GM19328 (cell line): ENCODE measurements around the gene ZNF263.
"Not testable (repeated sequence)": the region's sequence is repeated elsewhere in the genome, so short reads cannot be mapped to it uniquely, and the experiment has no call there.

ENCODE experiments used
- ATAC-seq: cut with Tn5 transposase; IDR thresholded peaks from one replicate; pipeline ENCODE4 v1.9.1; 2021; ENCODE audit warnings: mild to moderate bottlenecking, moderate library complexity; ENCODE audit not compliant: unreplicated experiment

Gene ZNF263

DNA sequence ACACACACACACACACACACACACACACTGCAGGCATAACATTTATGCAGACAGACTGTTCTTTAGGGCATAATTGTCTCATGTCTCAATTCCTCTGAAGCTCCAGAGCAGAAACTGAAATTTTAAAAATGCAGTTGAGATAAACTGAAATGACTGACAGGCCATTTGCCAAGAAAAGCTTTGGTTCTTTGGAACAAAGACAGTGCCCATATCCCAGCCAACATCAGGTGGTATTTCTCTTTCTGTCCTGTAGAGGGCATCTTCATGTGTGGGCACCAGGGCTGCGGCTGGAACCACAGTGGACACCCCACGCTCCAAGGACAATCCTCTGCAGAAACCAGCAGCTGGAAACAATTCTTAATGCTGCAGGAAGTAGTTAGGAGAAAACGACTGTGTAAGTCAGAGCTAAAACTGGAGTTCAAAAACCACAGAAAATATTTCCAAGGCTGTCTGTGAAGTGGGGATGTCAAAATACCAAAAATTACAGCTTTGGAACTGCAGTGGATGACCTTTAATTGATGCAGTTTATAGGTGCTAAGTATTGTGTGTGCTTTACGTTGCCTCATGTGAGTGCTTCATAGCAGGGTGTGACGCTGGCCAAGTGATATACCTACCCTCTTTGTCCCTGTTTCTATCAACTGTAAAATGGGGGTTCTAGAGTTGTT is 16.3 kb upstream of the ZNF263 start:
- no peak for ATAC-seq

DNA sequence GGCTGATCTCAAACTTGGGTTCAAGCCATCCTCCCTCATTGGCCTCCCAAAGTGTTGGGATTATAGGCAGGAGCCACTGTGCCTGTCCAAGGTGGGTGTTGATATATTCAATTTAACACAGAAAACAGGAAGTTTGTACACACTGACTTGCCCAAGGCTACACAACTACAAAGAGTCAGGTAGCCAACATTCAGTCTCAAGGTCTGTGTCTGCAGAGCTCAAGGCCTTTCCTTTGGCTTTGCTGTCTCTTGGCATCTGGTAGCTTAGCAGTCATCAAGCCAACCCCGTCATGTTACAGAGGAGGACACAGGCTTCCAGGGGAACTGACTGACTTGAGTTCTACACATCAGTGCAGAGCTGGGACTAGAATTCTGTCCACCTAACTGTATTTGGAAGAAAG is 15.0 kb upstream of the ZNF263 start:
- ATAC-seq: no peak

DNA sequence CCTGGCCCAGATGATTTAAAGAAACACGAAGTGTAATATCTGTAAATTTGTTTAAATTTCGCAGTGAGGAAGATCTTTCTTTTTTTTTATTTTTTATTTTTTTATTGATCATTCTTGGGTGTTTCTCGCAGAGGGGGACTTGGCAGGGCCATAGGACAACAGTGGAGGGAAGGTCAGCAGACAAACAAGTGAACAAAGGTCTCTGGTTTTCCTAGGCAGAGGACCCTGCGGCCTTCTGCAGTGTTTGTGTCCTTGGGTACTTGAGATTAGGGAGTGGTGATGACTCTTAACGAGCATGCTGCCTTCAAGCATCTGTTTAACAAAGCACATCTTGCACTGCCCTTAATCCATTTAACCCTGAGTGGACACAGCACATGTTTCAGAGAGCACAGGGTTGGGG is 12.6 kb upstream of the ZNF263 start:
- ATAC-seq: not testable (repeated sequence)

DNA sequence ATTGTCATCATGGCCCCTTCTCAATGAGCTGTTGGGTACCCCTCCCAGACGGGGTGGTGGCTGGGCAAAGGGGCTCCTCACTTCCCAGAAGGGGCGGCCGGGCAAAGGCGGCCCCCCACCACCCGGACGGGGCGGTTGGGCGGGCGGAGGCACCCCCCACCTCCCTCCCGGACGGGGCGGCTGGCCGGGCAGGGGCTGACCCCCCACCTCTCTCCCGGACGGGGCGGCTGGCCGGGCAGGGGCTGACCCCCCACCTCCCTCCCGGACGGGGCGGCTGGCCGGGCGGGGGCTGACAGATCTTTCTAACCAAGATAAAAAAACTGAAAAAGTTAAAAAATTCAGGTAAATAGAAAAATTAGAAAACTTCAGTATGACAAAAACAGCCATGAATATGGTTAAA is 12.0 kb upstream of the ZNF263 start:
- not testable (repeated sequence) for ATAC-seq

DNA sequence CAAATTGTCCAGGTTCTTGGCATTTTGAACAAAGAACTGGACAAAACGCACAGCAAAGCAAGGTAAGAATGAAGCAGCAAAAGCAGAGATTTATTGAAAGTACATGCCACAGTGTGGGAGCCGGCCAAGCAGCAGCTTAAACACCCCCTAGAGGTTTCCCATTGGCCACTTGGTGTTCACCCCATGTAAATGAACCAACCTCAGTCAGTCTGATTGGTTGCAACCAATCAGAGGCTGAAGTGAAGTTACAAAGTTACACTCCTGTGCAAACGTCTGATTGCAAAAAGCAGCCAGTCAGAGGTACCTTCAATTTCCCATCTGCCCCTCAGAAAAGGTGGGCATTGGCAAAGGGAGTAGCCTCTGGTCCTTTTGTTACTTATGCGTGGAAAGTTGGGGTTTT is 8.8 kb upstream of the ZNF263 start:
- no peak for ATAC-seq

DNA sequence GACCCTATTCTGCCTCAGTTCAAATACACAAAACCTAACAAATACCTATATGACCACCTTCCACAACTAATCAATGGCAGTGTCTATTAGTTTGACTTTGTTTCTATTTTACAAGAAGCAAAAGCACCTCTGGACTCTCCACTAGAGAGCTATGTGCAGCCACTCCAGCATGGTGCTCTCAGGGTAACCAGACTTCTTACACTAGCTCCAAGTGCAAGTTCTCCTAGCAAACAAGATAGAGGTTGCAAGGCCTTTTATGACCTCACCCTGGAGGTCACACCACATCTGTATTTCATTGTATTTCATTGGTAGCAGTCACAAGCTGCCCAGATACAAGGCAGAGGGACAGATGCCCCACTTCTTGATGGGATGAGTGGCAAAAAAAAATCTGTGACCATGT is 8.3 kb upstream of the ZNF263 start:
- ATAC-seq: no peak

DNA sequence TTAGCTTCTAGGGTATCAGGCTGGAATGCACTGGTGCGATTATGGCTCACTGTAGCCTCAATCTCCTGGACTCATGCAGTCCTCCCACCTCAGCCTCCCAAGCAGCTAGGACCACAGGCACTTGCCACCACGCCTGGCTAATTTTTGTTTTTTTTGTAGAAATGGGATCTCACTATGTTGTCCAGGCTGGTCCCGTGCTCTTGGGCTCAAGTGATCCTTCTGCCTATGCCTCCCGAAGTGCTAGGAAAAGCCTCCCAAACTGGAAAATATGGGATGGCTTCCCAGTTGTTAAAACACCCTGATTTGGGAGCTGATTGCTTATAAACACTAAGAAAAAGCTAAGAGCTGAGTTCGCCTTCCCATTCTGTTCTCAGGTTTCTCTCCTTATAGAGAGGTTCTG is 6.6 kb upstream of the ZNF263 start:
- ATAC-seq: no peak

DNA sequence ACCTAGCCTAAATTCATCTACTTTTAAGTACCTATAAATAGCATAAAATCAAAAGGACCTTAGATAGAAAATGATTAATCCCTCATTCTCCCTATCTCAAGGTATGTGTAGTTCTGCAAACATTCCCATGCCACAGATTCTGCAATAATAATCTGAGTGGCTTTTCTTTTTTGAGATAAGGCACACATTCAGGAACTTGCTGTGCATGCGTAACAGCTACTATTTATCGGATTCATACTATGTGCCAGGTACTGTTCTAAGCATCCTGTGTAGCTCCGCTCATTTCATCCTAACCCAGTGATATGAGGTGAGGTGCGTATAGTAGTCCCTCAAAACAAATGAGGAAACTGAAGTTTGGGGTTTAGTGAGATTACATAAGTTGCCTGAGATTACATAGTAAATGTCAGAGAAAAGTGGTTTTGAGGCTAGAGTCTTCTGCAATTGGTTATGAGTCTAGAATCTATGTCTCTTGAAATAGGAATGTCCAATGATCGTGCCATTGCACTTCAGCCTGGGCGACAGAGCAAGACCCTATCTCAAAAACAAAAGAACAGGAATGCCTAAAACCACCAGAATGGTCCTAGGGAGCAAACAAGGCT is 2.0 kb upstream of the ZNF263 start:
- ATAC-seq: no peak

DNA sequence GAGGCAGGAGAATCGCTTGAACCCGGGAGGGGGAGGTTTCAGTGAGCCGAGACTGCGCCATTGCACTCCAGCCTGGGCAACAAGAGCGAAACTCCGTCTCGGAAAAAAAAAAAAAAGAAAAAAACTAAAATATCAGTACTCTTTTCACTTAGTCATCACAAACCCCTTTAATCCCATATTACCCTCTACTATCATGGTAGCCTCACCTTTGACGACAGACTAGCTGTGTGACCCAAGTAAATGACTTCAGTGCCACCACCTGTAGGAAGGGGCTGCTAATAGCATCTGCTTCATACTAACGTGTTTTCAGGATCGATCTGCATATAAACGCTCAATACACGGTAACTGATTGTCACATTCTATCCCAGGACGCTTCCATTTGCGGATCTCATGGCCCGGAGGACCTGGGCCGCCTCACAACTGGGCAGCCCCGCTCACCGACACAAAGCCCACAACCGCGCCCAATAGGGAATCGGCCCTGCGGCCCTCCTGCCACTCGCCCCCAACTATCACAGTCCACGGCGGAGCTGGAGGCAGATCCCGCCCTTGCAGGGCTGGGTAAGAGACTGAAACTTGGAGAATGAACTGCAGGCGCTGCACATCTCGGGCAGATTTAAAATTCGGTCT is 1.1 kb upstream of the ZNF263 start:
- peak; percentile 25 for ATAC-seq

DNA sequence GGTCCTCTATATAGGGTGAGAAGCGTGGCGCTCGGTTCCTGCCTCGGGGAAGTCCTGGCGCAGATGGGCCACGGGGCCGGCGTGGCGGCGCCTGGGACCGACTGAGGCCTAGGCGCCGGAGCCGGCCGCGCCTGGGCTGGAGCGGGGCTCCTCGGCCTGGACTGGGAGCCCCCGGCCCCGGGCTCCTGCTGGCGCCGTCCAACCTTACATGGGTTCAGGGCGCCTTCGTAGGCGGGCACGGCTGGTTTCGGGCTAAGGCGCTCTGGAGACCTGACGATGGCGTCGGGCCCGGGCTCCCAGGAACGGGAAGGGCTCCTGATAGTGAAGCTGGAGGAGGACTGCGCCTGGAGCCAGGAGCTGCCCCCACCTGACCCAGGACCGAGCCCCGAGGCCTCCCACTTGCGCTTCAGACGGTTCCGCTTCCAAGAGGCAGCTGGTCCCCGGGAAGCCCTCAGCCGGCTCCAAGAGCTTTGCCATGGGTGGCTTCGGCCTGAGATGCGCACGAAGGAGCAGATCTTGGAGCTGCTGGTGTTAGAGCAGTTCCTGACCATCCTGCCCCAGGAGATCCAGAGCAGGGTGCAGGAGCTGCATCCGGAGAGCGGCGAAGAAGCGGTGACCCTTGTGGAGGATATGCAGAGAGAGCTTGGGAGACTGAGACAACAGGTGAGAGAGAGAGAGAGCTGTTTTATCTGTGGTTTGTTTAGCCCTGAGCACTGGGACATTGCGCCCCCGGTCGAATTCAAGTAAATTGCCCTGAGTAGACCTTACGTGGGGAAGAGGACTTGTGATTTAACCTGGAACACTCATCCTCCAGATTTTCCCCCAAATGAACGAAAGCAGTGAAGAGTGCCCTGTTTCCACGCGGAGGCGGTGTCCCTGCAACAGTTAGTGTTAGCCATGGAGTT is 504 bp downstream of the ZNF263 start:
- ATAC-seq: peak; percentile 24

DNA sequence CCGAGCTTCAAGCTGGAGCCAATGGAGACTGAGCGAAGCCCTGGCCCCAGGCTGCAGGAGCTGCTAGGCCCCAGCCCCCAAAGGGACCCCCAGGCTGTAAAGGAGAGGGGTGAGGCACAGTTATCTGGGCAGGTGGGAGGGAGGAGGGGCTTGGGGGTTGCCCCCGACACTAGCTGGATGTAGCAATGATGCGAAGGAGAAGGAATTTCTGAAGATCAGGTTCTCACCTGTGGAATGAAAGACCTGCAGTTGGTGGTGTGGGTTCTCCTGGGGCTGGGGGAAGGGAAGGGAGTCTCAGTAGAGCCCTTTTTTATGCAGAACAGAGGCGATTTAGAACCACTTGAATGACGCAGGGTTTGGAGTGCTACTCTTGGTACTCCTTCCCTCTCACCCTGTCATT is 1.8 kb downstream of the ZNF263 start:
- ATAC-seq: no peak

DNA sequence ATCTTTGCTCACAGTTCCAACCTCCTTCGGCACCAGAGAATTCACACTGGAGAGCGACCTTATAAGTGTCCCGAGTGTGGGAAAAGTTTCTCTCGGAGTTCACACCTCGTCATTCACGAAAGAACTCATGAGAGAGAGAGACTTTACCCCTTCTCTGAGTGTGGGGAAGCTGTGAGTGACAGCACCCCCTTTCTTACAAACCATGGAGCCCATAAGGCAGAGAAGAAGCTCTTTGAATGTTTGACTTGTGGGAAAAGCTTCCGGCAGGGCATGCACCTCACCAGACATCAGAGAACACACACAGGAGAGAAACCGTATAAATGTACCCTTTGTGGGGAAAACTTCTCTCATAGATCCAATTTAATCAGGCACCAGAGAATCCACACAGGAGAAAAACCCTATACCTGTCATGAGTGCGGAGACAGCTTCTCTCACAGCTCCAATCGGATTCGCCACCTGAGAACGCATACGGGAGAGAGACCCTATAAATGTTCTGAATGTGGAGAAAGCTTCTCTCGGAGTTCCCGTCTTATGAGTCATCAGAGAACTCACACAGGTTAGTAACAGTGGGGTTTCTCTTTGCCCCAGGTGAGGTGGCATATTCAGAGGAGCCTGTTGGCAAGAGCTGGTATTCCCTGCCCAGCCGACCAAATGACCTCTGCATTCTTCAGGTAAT is 6.8 kb downstream of the ZNF263 start:
- ATAC-seq: no peak

DNA sequence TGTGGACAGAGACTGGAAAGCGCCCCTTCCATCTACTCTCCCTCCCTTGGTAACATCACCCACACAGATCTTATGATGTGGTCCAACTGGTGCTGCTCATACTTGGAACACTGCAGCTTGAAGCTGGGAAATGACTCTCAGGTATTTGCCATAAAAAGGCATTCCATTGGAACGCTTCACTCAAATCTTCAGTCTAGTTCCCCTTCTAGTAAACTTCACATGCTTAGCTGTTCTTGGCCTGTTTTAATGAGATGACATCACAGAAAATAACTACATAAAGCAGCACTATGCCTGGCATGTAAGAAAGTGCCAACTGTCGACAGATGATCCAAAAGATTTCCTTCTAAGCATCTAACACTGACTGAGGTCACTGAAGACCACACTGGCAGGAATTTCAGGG is 9.3 kb downstream of the ZNF263 start:
- no peak for ATAC-seq

DNA sequence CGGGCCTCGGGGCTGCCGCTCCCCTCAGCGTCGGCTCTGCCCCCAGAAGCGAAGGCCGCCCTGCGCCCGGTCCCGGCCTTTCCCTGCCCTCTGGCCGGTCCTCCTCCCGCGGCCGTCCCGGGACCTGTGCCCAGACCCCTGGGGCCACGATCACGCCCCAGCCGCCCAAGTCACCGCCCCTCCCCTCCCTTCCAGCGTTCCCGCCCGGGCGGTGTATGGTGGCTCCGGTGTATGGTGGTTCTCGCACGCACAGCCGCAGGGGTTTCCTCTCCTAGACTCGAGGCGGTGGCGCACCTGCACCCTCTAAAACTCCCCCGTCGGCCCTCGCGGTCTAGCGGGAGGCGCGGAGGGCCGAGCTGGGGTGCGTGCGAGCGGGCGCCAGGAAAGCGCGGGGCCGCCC is 11.9 kb downstream of the ZNF263 start:
- ATAC-seq: no peak

DNA sequence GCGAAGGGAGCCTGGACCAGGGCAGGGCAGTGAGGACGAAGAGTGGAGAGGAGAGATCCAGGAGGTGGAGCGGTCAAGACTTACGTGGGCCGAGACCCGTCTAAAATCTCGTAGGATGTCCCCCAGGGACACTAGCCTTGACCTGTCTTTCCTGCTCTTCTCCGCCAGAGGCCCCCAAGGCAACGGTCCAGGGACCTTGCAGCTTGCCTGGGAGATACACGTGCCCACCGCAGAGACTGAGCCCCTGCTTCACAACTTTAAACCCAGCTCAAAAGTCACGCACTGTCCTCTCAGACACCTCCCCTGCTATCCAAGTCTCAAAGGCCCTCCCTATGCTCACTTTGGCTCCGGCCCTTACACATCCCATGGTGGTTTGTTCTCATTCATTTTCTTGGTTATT is 12.5 kb downstream of the ZNF263 start:
- no peak for ATAC-seq

DNA sequence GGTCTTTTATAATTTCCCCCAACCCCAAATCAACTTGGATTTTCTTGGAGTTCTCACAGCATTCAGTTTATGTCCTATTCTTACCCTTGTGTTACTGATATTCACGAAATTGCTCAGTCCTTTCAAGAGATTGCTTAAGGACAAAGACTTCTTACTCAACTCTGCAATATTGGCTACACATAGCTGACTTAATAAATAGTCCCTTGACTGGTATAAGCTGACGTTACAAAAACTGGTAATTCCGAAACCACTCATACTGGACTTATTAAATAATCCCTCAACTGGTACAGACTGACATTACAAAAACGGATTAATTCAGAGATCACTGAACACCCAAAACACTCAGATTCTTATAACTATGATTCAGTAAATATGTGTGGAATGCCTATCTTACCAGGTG is 21.1 kb downstream of the ZNF263 start:
- ATAC-seq: no peak

DNA sequence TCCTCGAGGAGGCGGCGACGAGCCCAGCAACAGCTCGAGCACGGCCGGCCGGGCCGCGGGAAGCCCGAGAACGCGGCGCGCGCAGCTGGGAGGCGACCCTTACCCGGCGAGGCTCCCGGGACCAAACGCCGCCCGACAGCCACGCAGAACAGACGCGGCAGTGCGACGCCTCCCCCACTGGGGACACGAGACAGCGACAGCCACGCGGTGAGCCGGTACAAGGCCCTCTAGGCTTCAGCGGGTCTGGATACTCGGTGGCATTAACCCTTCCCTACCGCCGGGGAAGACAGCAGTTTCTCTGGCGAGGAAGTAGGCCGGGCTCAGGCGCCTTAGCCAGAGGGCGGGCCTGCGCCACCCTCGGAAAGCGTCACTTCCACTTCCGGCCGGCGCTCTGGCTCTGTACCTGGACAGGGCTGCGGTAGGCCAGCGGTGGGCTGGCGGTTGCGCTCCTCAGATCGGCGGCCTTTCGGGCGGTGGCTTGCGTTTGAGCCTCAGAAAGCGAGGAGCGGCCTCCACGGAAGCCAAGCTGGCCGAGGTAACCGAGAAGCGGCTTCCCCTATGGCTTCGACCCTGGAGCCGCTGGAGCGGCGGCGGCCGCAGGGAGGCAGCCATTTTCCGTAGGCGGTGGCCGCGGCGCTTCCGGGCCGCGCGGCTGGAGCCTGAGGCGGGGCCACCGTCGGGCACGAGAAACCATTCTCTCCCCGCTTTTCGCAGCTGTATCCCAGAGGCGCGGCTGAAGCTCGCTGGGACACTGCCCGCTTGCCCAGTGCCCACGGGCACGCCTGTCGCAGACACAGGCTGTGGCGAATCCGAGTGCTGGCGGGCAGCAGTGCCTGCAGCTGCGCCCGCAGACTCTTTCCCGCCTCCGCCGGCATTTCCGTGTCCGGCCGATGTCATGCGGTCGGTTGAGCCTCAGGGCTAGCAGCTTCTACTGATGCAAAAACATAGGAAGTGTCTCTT is 22.1 kb downstream of the ZNF263 start, which contains the start of the genes TIGD7 and ZNF75A:
Gene TIGD7, minus strand, starts transcription at position 322 of the 960 bp plus-strand sequence. CDS start 4,816 bp downstream, outside the sequence.
Gene ZNF75A, plus strand, starts transcription at position 389 of the 960 bp plus-strand sequence. CDS start 2,932 bp downstream, outside the sequence.
- peak; percentile 94 for ATAC-seq

DNA sequence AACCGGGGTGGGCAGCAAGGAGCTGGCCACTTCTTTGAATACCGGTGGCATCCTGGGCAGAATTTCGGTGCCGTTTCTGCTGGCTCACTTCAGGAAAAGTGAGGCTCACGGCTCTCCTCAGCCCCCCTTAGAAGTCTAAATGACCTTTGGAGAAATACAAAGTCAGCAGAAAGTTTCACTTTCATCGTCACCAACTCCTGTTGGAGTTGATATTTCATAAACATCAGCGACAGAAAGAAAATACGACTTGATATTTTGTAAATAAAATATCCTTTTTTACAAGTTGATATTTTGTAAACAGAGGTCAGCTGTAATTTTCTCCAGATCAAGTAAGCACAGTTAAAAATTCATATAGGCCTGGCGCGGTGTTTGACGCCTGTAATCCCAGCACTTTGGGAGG is 22.8 kb downstream of the ZNF263 start:
- ATAC-seq: no peak

DNA sequence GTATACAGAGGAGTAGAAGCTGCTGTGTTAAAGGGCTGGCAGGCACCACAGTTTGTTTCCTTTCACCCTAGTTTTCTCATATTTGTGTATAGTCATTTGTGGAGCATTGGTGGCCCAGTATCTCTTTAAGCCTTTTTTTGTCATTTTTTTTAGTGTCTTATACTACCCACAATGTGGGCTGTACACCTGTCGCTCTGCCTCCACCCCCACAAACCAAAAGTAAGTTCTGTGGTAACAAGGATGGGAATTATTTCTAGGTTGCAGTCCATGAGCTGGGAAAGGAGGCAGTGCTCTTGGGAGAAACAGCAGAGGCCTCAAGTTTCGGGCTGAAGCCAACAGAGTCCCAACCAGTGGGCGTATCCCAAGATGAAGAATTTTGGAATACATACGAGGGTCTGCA is 28.2 kb downstream of the ZNF263 start:
- no peak for ATAC-seq
